OCI-M1 (cell line): ENCODE results near the gene REN.

ENCODE experiments used
- DNase-seq: peaks from one replicate; lab custom pipeline; 2025; lab: John Stamatoyannopoulos, UW

REN gene

GRCh38 chr1:204130981-204131892 is 34.9 kb downstream of the REN start:
- DNase-seq = peak; percentile 38

DNA sequence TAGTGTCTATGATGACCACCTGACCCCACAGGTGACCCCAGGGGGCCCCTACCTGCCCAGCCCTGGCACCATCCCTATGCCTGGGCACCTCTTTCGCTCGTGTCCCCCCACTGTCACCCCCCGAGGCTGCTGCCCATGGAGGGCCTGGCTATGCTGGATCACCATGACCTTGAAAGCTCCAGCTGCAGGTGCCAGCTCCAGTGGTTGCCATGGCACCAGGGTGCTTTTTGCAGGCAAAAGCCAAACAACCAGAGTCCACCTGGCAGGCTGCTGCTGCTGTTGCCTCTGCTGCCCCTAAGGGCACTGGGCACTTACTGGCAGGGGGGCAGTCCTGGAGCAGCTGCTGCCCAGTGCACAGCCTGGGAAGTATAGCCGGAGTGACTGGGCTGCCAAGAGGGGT is 36.0 kb downstream of the REN start:
- DNase-seq = no peak

DNA sequence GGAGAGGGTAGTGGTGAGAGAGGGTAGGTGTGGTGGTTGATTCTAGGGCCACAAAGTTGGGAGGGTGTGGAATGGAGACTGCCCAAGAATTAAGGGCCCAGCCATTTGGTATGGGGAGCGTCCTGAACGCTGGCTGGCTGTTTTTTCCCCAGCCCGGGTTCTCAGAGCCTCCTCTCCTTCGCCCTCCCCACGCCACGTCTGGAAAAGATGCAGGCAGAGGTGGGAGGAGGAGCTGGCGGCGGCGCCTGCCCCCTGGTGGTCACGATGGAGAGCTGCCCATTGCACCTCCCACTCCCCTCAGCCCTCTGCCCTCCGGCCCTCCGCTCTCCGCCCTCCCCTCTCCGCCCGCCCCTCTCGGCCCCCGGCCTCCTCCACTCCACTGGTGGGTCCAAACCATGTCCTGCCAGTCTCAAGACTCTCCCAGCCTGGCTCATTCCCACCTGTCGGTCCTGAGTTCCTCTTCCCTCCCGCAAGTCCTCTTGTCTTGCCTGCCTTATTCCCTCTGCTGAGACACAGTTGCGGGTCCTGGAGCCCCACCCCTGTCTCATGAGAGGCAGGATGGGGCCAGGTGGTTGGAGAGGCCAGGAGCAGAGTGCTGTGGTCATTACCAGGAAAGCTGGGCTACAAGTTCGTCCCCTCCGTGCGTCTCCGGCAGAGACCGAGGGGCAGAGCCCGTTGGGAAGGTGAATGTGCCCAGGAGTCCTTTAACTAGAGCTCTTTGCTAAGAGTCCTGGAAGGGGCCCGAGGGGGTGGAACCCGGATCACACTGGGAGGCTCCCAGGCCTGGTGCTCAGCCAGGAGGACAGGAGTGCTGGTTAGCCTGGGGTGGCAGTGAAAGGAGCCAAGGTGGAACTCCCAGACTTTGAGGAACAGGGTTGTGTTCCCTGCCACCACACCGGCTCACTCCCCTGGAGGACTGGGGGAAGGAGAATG is 36.9 kb downstream of the REN start:
- peak; percentile 73 for DNase-seq

DNA sequence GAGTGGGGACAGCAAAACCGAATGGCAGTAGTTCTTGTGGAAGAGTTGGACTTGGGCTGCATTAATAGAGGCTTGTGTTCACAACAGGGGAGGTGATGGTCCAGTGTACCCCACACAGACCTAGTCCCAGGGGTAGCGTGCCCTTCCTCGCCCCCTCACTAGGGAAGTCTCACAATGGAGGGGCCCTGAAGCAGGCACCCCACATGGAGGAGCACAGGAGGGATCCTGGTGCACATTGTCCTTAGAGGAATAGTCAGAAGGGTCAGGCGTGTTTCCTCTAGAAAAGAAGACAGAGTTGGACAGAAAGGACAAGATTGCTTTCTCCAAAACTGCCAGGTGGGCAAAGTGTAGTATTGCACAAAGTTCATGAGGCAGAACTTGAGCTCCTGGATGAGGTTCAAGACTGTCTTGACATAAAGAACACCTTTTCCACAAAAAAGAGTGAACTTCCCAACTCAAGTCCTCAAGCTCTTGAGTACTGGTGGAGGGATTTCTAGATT is 37.6 kb downstream of the REN start:
- no peak for DNase-seq

DNA sequence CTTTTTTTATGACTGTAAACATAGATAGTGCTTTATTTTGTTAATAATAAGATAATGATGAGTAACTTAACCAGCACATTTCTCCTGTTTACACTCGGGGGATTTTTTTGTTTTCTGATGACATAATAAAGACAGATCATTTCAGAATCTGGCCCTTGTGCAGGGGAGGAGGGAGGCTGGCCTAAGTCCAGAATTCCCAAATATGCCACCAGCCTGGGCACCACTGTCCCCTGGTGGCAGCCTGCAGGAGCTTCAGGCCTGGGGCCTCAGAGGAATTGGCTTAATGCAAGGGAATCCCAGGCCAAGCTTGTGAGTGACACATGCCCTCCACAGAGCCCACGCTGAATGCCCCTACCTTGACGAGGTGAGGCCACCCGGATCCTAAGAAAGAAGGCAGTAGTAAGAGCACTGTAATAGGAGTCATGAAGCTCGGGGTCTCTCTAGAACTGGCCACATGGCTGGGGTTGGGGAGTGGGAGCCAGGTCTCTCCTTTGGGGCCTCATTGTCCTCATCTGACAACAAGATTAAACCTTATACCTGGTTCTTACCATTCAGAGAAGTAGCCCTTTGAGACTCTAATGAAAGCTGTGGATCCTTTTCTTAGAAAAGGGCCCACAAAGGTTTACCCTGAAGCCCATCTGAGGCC is 38.4 kb downstream of the REN start:
- peak; percentile 86 for DNase-seq

- no peak for DNase-seq
Observed at GRCh38 chr1:204126956-204127355, 39.2 kb downstream of the REN start.

DNA sequence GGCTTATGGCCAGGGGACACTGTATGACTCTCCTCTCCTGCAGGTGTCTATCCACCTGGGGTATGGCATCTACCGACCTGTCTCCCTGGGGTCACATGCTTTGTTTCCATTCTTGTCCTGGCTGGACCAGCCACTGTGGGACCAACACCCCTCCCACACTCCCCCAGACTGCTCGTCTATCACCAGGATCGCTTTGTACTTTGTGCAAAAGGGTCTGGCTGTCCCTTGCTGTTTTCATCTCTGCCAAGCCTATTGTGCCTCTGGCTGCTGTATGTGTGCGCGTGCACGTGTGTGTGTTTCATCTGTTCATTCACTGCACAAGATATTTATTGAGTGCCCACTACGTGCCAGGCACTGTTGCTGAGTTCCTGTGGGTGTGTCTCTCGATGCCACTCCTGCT is 39.8 kb downstream of the REN start:
- no peak for DNase-seq

DNA sequence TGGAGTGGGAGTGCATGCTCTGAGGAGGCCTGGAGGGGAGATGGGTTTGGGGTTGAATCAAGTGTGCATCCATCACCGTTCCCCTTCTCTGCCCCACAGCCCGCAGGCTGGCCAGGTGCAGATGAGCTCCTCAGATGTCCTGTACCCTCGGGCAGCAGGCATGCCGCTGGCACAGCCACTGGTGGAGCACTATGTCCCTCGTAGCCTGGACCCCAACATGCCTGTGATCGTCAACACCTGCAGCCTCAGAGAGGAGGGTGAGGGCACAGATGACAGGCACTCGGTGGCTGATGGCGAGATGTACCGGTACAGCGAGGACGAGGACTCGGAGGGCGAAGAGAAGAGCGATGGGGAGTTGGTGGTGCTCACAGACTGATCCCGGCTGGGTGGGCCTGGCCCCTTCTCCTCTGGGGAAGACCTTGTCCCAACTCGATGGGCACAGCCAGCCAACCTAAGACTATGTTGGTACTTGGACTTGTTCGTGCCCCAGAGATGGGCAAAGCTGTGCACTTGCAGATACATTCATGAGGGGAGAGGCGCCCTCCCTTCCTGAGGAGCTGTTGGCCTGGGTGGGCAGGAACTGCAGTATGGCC is 40.3 kb downstream of the REN start:
- no peak for DNase-seq

DNA sequence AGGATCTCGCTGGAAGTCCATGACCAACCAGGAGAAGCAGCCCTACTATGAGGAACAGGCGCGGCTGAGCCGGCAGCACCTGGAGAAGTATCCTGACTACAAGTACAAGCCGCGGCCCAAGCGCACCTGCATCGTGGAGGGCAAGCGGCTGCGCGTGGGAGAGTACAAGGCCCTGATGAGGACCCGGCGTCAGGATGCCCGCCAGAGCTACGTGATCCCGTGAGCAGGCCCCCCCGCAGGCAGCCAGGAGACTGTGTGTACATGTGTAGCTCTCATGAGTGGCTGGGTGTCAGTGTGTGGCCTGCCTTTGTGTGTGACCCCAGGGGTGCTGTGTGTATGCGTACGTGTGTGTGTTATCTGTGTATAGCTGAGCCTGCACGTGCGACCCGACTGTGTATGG is 41.5 kb downstream of the REN start:
- no peak for DNase-seq

DNA sequence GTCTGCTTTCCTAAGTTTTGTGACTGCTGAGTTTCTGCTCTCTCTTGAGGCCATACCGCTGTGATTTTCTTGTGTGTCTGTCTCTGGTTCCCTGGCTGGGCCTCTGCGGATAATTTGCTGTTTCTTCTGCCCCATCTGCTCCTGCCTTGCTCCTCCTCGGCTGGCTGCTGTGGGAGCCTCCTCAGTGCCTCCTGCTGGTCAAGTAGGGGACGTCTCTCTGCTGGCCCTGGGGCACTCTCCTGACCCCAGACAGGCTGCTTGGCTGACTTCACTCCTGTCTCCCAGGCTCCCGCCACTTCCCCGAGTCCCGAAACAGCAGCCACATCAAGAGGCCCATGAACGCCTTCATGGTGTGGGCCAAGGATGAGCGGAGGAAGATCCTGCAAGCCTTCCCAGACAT is 42.8 kb downstream of the REN start:
- DNase-seq = peak; percentile 13

- no peak for DNase-seq
Observed at GRCh38 chr1:204121840-204122555, 44.1 kb downstream of the REN start.

DNA sequence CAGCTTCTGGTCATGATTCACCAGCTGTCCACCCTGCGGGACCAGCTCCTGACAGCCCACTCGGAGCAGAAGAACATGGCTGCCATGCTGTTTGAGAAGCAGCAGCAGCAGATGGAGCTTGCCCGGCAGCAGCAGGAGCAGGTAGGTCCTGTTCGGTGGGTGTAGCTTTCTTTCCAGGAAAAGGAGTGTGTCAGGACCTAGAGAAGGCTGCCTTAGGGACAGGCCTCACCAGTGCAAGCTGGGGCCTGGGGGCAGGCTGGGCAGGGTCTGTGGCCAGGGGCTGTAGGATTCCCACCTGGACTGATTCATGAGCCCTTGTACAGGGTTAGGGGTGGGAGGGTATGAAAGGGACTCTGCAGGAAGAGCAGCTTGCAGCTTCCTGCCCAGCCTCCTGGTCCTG is 49.6 kb downstream of the REN start:
- no peak for DNase-seq

GRCh38 chr1:204115116-204115515 is 51.0 kb downstream of the REN start:
- DNase-seq = no peak

- DNase-seq = no peak
Observed at GRCh38 chr1:204114606-204115005, 51.5 kb downstream of the REN start.

DNA sequence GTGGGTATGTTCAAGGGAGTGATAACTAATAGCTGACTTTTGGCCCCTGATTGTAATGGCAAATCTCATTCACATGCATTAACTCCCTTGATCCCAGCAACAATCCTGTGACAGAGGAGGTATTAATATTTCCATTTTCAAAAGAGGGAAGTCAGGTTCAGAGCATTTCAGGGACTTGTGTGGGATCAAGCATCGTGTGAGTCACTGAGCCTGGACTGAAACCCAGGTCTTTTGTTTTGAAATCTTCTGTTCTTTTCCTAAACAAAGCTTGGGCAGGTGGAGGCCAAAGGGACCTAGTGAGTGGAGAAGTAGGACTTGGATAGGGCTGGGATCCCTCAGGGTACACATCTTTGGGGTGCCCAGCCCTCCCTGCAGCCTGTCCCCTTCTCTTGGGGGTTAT is 52.2 kb downstream of the REN start:
- DNase-seq = no peak

DNA sequence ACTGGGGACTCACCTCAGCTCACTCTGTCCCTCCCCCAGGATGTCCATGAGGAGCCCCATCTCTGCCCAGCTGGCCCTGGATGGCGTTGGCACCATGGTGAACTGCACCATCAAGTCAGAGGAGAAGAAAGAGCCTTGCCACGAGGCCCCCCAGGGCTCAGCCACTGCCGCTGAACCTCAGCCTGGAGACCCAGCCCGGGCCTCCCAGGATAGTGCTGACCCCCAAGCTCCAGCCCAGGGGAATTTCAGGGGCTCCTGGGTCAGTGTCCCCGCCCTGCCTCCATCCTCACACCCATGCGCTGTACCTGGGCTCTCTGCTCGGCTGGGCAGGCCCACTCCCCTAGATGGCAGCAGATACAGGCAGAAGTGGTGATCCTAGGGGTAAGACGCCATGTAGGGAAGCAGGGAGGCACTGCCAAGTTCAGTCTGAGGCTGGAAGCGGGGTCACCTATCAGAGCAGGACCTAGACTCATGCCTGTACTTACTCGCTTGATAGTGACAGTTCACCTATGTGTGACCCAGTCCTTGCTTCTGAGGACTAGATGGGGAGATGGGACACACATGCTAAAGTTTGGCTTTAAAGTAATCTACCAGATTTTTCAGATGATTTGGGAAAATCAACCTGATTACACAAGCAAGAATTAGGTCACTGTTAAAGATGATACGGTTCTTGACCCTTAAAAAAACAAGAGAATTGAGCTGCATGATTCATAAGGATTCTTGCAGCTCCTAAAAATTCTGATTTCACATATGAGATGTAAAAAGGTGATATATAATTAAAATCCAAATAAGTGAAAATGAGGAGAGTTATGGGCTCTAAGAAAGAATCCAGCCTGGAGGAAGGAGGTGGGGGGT is 53.0 kb downstream of the REN start:
- DNase-seq = no peak

DNA sequence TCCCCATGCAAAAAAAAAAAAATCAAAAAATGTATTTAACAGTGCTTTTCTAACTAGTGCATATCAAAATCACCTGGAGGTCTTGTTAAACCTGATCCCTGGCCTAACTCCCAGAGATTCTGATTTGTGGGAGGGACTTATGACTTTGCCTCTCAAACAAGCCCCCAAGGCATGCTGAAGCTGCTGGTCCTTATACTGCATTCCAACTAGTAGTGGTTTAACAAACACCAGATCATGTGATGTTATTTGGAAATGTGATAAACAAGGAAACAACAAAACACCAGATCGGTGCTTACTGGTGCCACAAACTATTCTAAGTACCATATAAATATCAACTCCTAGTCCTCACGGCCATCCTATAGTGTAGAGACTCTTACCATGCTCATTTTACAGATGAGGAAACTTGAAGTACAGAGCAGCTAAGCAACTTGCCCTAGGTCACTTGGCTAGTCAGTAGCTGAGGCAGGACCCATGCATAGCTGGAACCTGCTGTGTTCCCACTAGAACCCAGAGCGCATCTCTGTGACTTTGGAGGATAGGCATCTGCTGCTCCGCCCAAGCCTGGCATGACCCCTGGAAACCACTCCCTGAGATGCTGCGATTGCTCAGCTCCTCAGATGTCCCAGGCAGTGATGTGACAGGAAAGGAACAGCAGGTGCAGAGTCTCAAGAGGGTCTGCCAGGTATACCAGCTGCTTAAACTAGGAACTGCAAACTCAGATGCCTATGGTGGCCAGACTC is 55.1 kb downstream of the REN start:
- no peak for DNase-seq

- no peak for DNase-seq
Observed at GRCh38 chr1:204108312-204109141, 57.6 kb downstream of the REN start.

- no peak for DNase-seq
Observed at GRCh38 chr1:204107892-204108291, 58.2 kb downstream of the REN start.
